Suprapubic skin (tissue), 3 donors: ENCODE results near the gene RALGPS1.

Experiments used
- CTCF ChIP-seq, 2 donors: fragments of 200-600 bp in 1 of 2; fragments of 450-650 bp in 1 of 2; sonication (generic) in 1 of 2; IDR thresholded peaks; one replicate each; pipeline ENCODE4 v1.5.1; 2016 to 2019; ENCODE audit warnings: antibody characterized with exemption in 2 of 2, mild to moderate bottlenecking in 1 of 2, moderate library complexity in 1 of 2
- POLR2A ChIP-seq, 2 donors: fragments of 450-650 bp; IDR thresholded peaks; one replicate each; pipeline ENCODE4 v1.6.1; 2017; ENCODE audit warnings: antibody characterized with exemption in 2 of 2, mild to moderate bottlenecking in 2 of 2, moderate library complexity in 2 of 2

GRCh38 chr9:127204771-127205470, 290.3 kb downstream of the RALGPS1 start:
- TF ChIP-seq CTCF (IDR thresholded peaks at IDR 0.05) (no peak), POLR2A (IDR thresholded peaks at IDR 0.05) (no peak)
